Spleen (tissue), 11 donors: ENCODE results near the gene TXNDC11. TPM values are rescaled to one million over a fixed set of nuclear protein-coding genes. Genes with fewer than 3 reads are reported as not detected.

Experiments used
- DNase-seq: peaks from one replicate; pipeline ENCODE4 v3.0.0-alpha.2; 2020
- H3K27ac ChIP-seq, 8 donors: fragments of 200-600 bp; sonication (generic) in 7 of 8; 1 replicate in 4 of 8; 2 replicates in 4 of 8; pipeline versions ENCODE4 v1.5.0 to v1.8.0; 2016 to 2021; ENCODE audit warnings: inconsistent platforms in 4 of 8, mild to moderate bottlenecking in 4 of 8, moderate library complexity in 1 of 8
- H3K27me3 ChIP-seq, 7 donors: fragments of 200-600 bp; sonication (generic) in 6 of 7; replicated peaks in 1 of 7; 1 replicate in 4 of 7; 2 replicates in 3 of 7; pipeline versions ENCODE4 v1.5.0 to v1.8.0; 2016 to 2021; ENCODE audit warnings: inconsistent platforms in 3 of 7, mild to moderate bottlenecking in 1 of 7
- H3K36me3 ChIP-seq, 6 donors: fragments of 200-600 bp; sonication (generic) in 5 of 6; 1 replicate in 4 of 6; 2 replicates in 2 of 6; pipeline versions ENCODE4 v1.5.0 to v1.8.0; 2016 to 2021; ENCODE audit warnings: inconsistent platforms in 2 of 6
- H3K4me1 ChIP-seq, 6 donors: fragments of 200-600 bp; sonication (generic) in 5 of 6; 1 replicate in 3 of 6; 2 replicates in 3 of 6; pipeline versions ENCODE4 v1.5.0 to v1.8.0; 2016 to 2021; ENCODE audit warnings: inconsistent platforms in 3 of 6
- H3K4me3 ChIP-seq, 8 donors: fragments of 200-600 bp; sonication (generic) in 7 of 8; 1 replicate in 4 of 8; 2 replicates in 4 of 8; pipeline versions ENCODE4 v1.5.0 to v1.8.0; 2016 to 2021; ENCODE audit warnings: inconsistent platforms in 4 of 8, mild to moderate bottlenecking in 4 of 8, moderate library complexity in 2 of 8
- H3K9me3 ChIP-seq, 8 donors: fragments of 200-600 bp; sonication (generic) in 7 of 8; 1 replicate in 4 of 8; 2 replicates in 4 of 8; pipeline versions ENCODE4 v1.5.0 to v1.8.0; 2016 to 2021; ENCODE audit warnings: inconsistent platforms in 4 of 8
- POLR2A ChIP-seq, 3 donors: fragments of 450-650 bp; IDR thresholded peaks; one replicate each; pipeline ENCODE4 v1.5.1; 2017; ENCODE audit warnings: antibody characterized with exemption in 3 of 3, mild to moderate bottlenecking in 1 of 3
- POLR2AphosphoS5 ChIP-seq, 3 donors: sonication (generic); formaldehyde crosslinking; IDR thresholded peaks; one replicate each; pipeline ENCODE4 v1.5.1; 2017; ENCODE audit warnings: antibody characterized with exemption in 3 of 3
- WGBS, 5 donors: extraction: QIAGEN DNeasy Blood & Tissue Kit in 3 of 5; methylation state at CpG; one replicate each; pipeline versions ENCODE4 v1.1.5 to v1.1.7; 2013 to 2018; 5-methylcytosine and 5-hydroxymethylcytosine counted together
- intact Hi-C: fragments of 100-400 bp; cut with DNase I; formaldehyde crosslinking; loops from one replicate; pipeline ENCODE4 v1.15.0; 2023; ENCODE audit warnings: low total_unique reads
- polyA plus RNA-seq, 3 donors: library from polyadenylated mRNA; stranded (reverse); fragments of 200-250 nt; gene quantifications; one replicate each; pipeline ENCODE4 v1.2.1, GENCODE V29; 2013
- total RNA-seq, 7 donors: library from RNA; depleted of rRNA in 3 of 7; stranded (reverse); fragments of >200 nt in 3 of 7; fragmentation: NEBNext Ultra II Directional in 4 of 7; extraction: Animal tissue kit (Norgen Biotek cat#: 25700) in 4 of 7; gene quantifications; one replicate each; pipeline versions ENCODE4 v1.1.0 to v1.2.1, GENCODE V29; 2016 to 2021
- TF ChIP-seq, protein P1 (sequence below), 11 experiments: fragments of 200-600 bp in 7 of 11; fragments of 450-650 bp in 4 of 11; sonication (generic) in 4 of 11; IDR thresholded peaks in 8 of 11; conservative IDR thresholded peaks in 3 of 11; 1 replicate in 7 of 11; 2 replicates in 4 of 11; pipeline versions ENCODE4 v1.4.0 to v1.8.0; 2016 to 2021; ENCODE audit warnings: antibody characterized with exemption in 11 of 11, inconsistent platforms in 4 of 11, mild to moderate bottlenecking in 1 of 11
- donor health status: healthy with polysubstance abuse.
- donor health status: DM: no; HTN: no; CAD: no; lungs with moderate emphysema.
- donor health status: DM: no; HTN: no; CAD: no.
- donor health status: Bipolar disorder and iron deficiency.
- donor health status: healthy.
- donor health status: DM: no; HTN: no; CAD: no.
- donor health status: DM: yes; HTN: yes; CAD: no.

TXNDC11 gene
- total and polyA plus RNA-seq, 10 donors: 28.3 to 104 (median 49.3) TPM

DNA sequence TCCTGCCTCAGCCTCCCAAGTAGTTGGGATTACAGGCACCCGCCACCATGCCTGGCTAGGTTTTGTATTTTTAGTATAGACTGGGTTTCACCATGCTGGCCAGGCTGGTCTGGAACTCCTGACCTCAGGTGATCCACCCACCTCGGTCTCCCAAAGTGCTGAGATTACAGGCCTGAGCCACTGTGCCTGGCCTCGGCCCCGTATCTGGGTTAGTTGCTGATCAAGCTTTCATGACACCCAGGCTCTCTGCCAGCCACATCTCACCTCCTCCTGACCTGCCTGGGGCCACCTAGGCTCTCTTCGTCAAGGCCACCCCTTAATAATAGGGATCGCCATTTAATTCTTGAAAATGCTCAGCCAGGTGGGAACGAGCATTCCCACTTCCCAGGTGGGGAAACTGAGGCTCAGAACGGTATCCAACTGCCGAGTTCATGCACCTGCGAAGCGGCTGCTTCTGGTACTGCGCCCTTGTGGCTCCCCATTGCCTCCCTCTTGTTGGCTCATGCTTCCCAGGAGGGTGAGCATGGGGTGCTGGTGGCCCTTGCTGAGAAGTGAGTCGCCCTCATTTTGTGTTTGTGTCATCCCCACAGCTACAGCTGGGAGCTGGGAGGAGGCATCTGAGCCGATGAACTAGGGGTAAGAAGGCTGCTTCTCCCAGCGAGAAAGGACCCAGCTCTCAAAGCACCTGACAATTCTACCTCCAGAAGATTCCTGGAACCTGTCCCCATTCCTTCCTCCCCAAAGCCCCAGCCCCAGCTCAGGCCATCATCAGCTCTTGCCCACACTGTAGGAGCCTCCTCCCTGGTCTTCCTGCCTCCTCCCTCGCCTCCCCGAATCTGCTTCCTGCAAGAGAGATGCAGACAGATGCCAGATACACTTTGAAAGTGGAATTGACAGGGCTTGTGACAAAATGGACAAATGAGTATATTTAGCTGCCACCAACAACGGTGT, 91.7 kb downstream of the TXNDC11 start:
- no peak for DNase-seq
- H3K36me3 ChIP-seq: no peaks in the 10 kb centered on the region
- H3K27ac ChIP-seq: no peak overlapping the region
- H3K27me3 ChIP-seq: no peaks in the 10 kb centered on the region
- intact Hi-C loops: no loop called here
- H3K4me3 ChIP-seq: no peak overlapping the region
- H3K4me1 ChIP-seq: peaks cover 0 to 6% (median 0%) of the 10 kb centered on the region in 6 donors
- 77 to 83% (median 80%) methylated on average over 18 of the region's 18 CpGs for WGBS, 5 donors
- no peaks in the 10 kb centered on the region for H3K9me3 ChIP-seq
- TF ChIP-seq, protein P1, sequence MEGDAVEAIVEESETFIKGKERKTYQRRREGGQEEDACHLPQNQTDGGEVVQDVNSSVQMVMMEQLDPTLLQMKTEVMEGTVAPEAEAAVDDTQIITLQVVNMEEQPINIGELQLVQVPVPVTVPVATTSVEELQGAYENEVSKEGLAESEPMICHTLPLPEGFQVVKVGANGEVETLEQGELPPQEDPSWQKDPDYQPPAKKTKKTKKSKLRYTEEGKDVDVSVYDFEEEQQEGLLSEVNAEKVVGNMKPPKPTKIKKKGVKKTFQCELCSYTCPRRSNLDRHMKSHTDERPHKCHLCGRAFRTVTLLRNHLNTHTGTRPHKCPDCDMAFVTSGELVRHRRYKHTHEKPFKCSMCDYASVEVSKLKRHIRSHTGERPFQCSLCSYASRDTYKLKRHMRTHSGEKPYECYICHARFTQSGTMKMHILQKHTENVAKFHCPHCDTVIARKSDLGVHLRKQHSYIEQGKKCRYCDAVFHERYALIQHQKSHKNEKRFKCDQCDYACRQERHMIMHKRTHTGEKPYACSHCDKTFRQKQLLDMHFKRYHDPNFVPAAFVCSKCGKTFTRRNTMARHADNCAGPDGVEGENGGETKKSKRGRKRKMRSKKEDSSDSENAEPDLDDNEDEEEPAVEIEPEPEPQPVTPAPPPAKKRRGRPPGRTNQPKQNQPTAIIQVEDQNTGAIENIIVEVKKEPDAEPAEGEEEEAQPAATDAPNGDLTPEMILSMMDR (IDR thresholded peaks at IDR 0.05 in 8 of 11, conservative IDR thresholded peaks at IDR 0.05 in 3 of 11): no peak
- TF ChIP-seq POLR2AphosphoS5 (IDR thresholded peaks at IDR 0.05): no peak
- TF ChIP-seq POLR2A (IDR thresholded peaks at IDR 0.05): no peak

DNA sequence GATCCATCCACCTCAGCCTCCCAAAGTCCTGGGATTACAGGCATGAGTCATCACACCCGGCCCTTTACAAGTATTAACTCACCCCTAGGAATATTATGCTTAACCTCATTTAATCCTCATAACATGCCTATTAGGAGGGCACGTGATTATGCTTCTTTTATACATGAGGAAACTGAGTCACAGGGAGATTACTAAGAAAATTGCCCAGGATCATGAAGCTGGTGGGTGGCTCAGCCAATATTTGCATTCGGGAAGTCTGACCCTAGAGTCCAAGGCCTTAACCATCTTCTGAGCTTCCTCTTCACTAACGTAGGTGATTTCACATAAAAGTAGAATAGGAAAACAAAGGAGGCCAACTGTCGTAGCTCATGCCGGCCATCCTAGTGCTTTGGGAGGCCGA, 93.4 kb downstream of the TXNDC11 start:
- intact Hi-C loops: no loop called here

DNA sequence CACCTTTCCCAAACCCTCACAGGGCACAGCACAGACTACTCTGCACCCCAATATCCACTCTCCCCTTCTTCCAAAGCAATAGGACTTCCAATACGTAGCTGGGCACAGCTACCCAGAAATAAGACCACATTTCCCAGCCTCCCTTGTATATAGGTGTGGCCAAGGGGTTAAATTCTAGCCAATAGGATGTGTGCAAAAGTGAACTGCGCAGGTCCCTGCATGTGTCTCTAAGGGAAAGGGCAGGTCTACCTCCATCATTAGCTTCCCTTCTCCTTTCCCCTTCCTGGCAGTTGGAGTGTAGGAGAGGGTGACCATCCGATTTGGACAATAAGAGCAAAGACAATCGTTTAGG, 99.9 kb downstream of the TXNDC11 start:
- TF ChIP-seq, protein P1 (IDR thresholded peaks at IDR 0.05 in 8 of 11, conservative IDR thresholded peaks at IDR 0.05 in 3 of 11): peak in 1 of 11 experiments; percentile 2
- TF ChIP-seq POLR2AphosphoS5 (IDR thresholded peaks at IDR 0.05): no peak
- no peak for DNase-seq
- no peaks in the 10 kb centered on the region for H3K27me3 ChIP-seq
- intact Hi-C loops: loop anchor here (5.0 kb wide), 1 partner anchor 240 kb away; no protein-coding TSS in a partner anchor
- H3K4me3 ChIP-seq: no peak overlapping the region
- no peak overlapping the region for H3K27ac ChIP-seq
- H3K36me3 ChIP-seq: no peaks in the 10 kb centered on the region
- WGBS, 5 donors: 52 to 72% (median 63%) methylated on average over 4 of the region's 4 CpGs
- H3K9me3 ChIP-seq: no peaks in the 10 kb centered on the region
- H3K4me1 ChIP-seq: peaks cover 4 to 29% (median 18%) of the 10 kb centered on the region in 6 donors

More for the DNA sequence above, 93.4 kb downstream of the TXNDC11 start:
- DNase-seq: no peak
- Histone ChIP-seq H3K9me3 (no peaks in the 10 kb centered on the region), H3K27me3 (no peaks in the 10 kb centered on the region), H3K27ac (no peak overlapping the region), H3K36me3 (no peaks in the 10 kb centered on the region), H3K4me3 (no peak overlapping the region), H3K4me1 (peaks cover 0 to 6% (median 0%) of the 10 kb centered on the region in 6 donors)
- TF ChIP-seq POLR2AphosphoS5 (IDR thresholded peaks at IDR 0.05) (no peak), POLR2A (IDR thresholded peaks at IDR 0.05) (no peak)
- TF ChIP-seq, protein P1 (IDR thresholded peaks at IDR 0.05 in 8 of 11, conservative IDR thresholded peaks at IDR 0.05 in 3 of 11): no peak
- WGBS, 5 donors: 71 to 82% (median 79%) methylated on average over 7 of the region's 7 CpGs
